ENCODE measurements around the gene CAMTA1.
"Not testable (repeated sequence)": the region's sequence is repeated elsewhere in the genome, so short reads cannot be mapped to it uniquely, and the experiment has no call there.

Gene CAMTA1, protein sequence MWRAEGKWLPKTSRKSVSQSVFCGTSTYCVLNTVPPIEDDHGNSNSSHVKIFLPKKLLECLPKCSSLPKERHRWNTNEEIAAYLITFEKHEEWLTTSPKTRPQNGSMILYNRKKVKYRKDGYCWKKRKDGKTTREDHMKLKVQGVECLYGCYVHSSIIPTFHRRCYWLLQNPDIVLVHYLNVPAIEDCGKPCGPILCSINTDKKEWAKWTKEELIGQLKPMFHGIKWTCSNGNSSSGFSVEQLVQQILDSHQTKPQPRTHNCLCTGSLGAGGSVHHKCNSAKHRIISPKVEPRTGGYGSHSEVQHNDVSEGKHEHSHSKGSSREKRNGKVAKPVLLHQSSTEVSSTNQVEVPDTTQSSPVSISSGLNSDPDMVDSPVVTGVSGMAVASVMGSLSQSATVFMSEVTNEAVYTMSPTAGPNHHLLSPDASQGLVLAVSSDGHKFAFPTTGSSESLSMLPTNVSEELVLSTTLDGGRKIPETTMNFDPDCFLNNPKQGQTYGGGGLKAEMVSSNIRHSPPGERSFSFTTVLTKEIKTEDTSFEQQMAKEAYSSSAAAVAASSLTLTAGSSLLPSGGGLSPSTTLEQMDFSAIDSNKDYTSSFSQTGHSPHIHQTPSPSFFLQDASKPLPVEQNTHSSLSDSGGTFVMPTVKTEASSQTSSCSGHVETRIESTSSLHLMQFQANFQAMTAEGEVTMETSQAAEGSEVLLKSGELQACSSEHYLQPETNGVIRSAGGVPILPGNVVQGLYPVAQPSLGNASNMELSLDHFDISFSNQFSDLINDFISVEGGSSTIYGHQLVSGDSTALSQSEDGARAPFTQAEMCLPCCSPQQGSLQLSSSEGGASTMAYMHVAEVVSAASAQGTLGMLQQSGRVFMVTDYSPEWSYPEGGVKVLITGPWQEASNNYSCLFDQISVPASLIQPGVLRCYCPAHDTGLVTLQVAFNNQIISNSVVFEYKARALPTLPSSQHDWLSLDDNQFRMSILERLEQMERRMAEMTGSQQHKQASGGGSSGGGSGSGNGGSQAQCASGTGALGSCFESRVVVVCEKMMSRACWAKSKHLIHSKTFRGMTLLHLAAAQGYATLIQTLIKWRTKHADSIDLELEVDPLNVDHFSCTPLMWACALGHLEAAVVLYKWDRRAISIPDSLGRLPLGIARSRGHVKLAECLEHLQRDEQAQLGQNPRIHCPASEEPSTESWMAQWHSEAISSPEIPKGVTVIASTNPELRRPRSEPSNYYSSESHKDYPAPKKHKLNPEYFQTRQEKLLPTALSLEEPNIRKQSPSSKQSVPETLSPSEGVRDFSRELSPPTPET (N-terminal part only)

DNA sequence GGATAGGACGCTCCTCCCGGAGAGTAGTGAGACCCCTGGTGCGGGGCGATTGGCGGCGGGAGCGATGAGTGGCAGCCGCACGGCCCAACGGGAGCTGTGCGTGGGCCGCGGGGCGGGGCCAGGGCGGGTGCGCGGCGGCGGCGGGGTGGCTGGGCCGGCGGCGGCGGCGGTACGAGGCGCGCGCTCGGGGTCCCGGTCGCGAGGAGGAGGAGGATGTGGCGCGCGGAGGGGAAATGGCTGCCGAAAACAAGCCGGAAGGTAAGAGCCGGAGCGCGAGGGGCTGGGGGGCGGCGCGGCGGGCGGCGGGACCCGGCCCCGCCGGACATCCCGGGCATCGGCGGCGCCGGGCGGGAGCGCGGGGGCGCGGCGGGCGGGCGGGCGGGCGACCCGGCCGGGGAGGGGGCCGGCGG lies at the start of gene CAMTA1:
Gene CAMTA1, plus strand, starts transcription at position 137 of the 410 bp plus-strand sequence. Its CDS starts 77 bp downstream, at position 214.
- no peak for DNase-seq

GRCh38 chr1:6738987-6739676 lies 46.1 kb upstream of the CAMTA1 start:
- no peak for DNase-seq

DNA sequence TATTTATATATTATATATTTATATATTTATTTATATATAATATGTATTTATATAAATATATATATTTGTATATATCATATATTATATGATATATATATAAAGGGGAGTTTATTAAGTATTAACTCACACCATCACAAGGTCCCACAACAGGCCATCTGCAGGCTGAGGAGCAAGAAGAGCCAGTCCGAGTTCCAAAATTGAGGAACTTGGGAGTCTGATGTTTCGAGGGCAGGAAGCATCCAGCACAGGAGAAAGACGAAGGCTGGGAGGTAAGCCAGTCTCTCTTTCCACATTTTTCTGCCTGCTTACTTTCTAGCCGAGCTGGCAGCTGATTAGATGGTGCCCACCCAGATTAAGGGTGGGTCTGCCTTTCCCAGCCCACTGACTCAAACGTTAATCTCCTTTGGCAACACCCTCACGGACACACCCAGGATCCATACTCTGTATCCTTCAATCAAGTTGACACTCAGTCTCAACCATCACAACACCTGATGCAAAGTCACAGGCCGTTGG lies 42.5 kb upstream of the CAMTA1 start:
- not testable (repeated sequence) for DNase-seq

DNA sequence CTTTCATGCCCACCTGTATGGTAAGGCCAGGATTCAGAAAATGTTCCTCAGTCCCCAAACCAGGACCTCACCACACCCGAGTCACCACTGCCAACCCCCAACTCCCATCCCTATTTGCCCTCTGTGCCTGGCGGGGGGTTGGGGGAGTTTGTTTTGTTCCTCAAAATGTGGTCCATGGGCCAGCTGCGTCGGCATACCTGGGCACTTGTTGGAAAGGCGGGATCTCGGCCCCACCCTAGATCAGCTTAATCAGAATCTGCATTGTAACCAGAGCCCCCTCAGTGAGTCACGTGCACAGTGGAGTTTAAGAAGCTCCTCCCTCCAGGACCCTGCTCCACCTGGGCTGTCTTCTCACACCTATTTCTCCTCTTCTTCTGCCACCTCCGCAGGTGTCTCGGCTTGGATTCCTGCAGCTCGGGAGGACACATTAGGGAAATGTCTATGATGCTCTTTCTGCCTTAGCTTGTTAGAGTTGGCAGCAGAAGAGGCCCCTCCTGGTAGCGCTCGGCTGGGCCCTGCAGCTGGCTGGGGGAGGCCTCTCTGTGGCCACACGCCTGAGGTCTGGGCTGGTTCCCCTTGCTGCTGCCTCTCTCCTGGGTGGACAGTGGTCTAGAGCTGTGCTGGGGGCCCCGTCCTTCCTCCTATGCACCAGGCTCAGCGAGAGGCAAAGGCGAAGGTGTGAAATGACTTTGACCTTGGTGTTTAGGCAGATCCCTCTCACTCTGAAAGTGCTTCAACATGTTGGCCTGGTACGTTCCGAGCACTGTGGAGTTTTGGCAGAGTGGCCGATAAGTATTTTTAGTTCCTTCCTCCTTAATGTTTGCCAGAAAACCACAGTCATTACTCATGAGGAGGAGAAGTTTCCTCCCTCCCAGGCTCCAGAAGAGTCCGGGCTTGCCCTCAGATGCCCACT lies 41.8 kb upstream of the CAMTA1 start:
- DNase-seq = peak; percentile 62

DNA sequence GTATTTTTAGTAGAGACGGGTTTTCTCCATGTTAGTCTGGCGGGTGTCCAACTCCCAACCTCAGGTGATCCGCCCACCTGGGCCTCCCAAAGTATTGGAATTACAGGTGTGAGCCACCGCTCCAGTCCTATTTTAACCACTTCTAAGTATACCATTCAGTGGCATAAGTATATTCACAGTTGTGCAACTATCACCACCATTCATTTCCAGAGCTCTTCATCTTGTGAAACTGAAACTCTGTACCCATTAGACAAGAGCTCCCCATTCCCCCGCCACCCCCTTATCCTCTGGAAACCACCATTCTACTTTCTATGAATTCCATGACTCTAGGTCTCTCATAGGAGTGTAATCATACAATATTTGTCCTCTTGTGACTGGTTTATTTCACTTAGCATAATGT lies 40.2 kb upstream of the CAMTA1 start:
- DNase-seq = no peak

DNA sequence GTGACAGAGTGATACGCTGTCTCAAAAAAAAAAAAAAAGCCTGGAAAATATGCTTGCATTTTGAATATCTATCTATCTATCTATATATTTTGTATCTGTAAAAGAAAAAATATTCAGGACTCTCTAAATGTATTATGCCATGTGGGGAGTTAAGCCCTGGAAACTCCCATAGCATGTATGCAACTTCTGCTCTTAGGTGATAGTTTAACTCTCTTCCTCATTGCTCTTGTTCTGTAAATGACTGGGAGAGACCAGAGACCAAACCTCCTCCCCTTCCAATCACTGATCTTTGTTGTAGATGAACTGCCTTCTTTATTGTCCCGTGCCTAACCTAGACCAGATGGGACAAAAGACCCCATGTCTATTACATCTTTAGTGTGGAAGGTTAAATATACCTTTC lies 37.6 kb upstream of the CAMTA1 start:
- DNase-seq = no peak

GRCh38 chr1:6750490-6750889 lies 34.8 kb upstream of the CAMTA1 start:
- no peak for DNase-seq

DNA sequence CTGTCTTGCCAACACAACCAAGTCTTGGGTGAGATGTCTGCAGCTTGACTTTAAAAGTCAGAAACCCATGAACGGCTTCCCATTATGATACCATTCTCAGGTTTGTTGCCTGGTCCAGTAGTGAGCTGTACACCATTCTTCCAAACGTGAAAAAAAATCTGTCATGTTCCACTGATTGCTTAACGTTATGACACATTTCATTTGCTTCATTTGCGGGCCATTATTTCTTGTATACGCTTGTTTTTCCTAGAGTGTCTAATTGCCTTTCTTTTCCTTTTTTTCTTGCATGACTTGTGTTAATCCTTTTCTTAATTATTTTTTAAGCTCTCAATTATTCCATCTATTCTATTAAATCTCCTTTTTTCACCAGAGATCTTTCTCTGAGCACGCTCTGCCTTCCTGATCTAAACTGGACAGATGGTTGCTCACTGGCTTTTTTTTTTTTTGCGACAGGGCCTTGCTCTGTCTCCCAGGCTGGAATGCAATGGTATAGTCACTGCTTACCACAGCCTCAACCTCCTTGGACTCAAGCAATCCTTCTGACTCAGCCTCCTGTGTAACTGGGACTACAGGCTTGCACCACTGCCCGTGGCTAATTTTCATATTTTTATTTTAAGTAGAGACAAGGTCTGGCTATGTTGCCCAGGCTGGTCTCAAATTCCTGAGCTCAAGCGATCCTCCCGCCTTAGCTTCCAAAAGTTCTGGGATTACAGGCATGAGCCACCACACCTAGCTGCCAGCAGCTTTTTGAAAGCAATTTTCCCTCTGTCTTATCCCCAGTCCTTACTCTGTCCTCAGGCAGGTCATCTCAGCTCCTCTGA lies 31.7 kb upstream of the CAMTA1 start:
- DNase-seq = no peak

GRCh38 chr1:6756457-6756856 lies 28.8 kb upstream of the CAMTA1 start:
- no peak for DNase-seq

- no peak for DNase-seq
Observed at GRCh38 chr1:6757719-6758435, 27.4 kb upstream of the CAMTA1 start.

DNA sequence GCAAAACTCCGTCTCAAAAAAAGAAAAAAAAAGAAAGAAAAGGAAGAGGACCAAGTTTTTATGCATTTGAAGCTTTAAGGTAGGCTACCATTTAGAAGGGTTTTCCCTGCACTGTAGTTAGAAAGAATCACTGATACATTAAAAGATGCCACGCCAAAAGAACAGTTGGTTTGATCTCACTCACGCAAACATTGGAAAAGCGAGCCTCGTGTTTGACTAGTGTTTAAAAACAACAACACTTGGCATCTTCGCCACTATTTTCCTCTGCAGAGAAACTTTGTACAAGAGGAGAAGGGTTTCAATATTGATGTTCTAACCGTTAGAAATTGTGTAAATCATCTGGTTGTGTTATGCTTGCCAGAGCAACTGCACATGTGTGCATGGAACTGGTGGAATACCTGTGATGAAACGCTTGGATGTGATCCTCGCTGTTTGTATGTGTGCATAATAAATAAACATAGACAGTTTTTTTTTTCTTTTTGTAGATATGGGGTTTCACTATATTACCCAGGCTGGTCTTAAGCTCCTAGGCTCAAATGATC lies 24.0 kb upstream of the CAMTA1 start:
- no peak for DNase-seq

- no peak for DNase-seq
Observed at GRCh38 chr1:6762060-6762459, 23.2 kb upstream of the CAMTA1 start.

- DNase-seq = no peak
Observed at GRCh38 chr1:6770751-6771440, 14.4 kb upstream of the CAMTA1 start.

DNA sequence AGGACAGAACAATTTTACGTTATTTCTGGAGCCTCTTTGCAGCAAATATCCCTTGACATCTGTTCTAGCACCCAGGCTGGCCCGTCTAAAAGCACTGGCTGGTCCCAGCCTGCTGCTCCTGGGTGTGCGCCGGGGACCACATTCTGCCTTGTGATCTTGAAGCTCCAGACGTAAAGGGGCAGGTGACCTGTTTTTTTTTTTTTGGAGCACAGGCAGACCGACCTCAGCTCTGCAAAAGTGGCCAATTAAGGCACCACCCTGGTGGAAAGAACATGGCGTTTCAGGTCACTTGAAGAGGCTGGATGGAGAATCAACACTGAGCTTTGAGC lies 13.8 kb upstream of the CAMTA1 start:
- no peak for DNase-seq

DNA sequence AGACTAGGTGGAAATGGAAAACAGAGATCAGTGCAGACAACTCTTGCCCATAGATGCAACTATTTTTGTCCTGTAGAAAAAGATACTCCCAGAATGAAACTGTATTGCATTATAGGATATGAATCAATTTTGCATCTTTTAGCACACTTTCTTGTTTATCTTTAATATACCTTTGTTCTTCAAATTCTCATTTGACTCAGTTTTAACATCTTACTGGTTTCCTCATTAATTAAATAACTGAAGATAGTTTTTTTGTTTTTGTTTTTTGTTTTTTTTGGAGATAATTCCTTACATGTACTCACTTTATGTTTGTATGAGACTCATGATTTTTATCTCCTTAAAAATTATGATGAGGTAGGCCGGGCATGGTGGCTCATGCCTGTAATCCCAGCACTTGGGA lies 10.9 kb upstream of the CAMTA1 start:
- no peak for DNase-seq

DNA sequence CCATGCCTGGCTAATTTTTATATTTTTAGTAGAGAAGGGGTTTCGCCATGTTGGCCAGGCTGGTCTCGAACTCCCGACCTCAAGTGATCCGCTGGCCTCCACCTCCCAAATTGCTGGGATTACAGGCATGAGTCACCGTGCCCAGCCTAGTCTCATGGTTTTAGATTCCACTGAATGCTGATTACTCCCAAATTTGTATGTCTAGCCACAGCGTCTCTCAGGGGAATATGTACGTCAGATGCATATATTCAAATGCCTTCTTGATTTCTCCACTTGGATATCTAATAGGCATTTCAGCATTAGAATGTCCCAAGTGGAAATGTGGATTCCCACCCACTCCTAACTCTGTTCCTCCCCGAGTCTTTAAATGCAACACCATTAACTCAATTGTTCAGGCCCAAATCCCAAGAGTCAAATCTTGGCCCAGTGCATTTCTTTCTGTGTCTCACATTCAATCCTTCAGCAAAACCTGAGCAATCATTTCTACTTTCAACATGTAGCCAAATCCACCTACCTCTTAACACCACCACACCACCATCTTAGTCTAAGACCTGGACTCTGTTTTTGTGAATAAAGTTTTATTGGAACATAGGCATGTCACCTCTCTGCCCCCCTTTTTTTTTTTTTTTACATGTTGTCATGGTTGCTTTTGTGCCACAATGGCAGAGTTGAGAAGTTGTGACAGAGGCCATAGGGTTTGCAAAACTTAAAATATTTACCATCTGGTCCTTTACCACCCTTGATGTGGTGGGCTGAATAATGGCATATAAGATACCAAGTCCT lies 9.8 kb upstream of the CAMTA1 start:
- DNase-seq = no peak

DNA sequence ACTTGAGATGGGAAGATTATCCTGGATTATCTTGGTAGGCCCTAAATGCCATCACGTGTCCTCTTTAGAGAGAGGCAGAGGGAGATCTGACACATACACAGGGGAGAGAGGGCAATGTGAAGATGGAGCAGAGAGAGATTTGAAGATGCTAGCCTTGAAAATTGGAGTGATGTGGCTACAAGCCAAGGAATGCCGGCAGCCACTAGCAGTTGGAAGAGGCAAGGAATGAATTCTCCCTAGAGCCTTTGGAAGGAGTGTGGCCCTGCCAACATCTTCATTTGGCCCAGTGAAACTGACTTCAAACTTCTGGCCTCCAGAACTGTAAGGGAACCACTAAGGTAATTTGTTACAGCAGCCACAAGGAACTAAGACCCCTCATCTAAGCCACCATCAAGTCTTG lies 8.9 kb upstream of the CAMTA1 start:
- no peak for DNase-seq

DNA sequence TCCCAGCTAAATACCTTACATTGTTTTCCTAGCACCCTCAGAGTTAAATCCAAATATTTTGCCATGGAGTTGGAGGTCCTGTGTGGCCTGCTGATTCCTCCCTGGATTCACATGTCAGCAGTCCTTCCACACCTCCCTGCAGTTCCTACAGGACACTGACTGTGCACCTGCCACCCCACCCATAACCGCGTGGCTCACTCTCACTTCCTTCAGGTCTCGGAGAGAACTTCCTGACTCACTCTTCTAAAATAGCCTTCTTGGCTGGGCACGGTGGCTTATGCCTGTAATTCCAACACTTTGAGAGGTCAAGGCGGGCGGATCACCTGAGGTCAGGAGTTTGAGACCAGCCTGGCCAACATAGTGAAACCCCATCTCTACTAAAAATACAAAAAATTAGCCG lies 8.4 kb upstream of the CAMTA1 start:
- no peak for DNase-seq

Data from activated CD8-positive, alpha-beta memory T cell treated with anti-CD3 and anti-CD28 coated beads for 24 hours (primary cell).